Caki2 (cell line): ENCODE results near the gene HNRNPM. TPM values are rescaled to one million over a fixed set of nuclear protein-coding genes. Genes with fewer than 3 reads are reported as not detected.
"Not testable (repeated sequence)": the region's sequence is repeated elsewhere in the genome, so short reads cannot be mapped to it uniquely, and the experiment has no call there.

ENCODE experiments used
- DNase-seq: peaks from one replicate; pipeline ENCODE4 v3.0.0-alpha.2; 2015; ENCODE audit warnings: low read depth
- in situ Hi-C: cut with HindIII; loops from 2 replicates; pipeline ENCODE4 v1.10.0; 2016; ENCODE audit warnings: low sequenced_read_pairs, low pct_unique_long_range_greater_than_20kb, mixed read lengths
- total RNA-seq: library from RNA; depleted of rRNA; stranded (reverse); fragments of >200 nt; shearing (Covaris generic); gene quantifications from 2 replicates; pipeline ENCODE4 v1.2.3, GENCODE V29; 2014; ENCODE audit warnings: low replicate concordance

HNRNPM gene
- total RNA-seq, 1 experiment from 2014 or later, result 55.7 TPM

DNA sequence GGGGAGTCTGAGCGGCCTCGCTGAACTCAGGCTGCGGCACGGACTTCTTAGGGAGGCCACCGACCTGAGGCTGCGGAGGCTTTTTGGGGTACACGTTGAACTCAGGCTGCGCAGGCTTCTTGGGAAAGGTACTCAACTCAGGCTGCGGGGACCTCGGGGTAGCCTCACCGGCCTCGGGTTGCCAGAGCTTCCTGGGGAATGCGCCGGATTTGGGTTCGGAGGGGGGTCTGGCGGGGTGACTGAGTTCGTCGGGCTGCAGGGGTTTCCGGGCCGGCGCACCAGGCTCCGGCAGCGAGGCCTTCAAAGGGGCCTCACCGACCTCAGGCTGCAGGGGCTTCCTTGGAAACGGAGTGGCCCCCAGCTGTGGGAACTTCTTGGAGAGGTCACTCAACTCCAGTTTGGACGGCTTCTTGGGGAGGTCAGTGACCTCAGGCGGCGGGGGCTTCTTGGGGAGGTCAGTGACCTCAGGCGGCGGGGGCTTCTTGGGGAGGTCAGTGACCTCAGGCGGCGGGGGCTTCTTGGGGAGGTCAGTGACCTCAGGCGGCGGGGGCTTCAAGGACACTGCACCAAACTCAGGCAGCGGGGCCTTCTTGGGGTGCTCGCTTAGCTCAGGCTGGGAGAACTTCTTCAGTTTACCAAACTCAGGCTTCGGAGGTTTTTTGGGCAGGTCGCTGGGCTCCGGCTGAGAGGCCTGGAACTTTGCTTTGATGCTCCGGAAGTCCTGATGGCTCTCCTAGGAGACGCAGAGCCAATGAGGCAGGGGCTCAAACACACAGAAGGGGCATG lies 54.5 kb downstream of the HNRNPM start:
- DNase-seq, result no peak
- in situ Hi-C loops, result no loop called here

DNA sequence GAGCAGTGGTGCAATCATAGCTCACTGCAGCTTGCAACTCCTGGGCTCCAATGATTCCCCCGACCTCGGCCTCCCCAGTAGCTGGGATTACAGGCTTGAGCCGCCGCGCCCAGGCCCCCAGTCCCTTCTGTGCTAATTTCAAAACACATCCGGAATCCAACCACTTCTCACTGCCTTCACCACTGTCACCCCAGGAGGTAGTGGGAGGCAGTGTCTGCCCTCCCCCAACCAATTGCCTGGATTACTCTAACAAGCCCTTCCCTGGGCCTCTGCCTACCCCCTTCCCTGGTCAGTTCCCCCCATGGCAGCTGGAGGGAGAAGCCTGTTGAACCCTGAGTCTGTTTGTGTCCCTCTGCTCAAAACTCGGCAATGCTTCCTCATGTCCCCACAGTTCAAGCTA lies 55.4 kb downstream of the HNRNPM start:
- no peak for DNase-seq
- in situ Hi-C loops, result no loop called here

DNA sequence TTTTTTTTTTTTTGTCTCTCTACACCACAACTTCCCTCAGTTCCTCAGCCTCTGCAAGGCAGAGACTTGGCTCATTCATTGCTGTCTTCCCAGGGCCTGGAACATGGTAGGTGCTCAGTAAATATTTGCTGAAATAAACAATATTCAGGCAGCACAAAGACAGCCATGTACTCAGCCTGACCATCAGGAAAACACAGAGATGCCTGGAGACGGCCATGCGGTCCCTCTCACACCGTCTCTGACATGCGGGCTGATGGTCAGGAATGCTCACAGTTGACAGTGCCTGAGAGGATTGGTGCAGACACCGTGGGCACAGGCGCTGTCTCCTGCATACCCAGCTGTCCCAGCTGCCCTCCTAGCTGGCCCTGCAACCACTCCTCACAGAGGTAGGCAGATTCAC lies 56.7 kb downstream of the HNRNPM start:
- no peak for DNase-seq
- in situ Hi-C loops, result no loop called here

DNA sequence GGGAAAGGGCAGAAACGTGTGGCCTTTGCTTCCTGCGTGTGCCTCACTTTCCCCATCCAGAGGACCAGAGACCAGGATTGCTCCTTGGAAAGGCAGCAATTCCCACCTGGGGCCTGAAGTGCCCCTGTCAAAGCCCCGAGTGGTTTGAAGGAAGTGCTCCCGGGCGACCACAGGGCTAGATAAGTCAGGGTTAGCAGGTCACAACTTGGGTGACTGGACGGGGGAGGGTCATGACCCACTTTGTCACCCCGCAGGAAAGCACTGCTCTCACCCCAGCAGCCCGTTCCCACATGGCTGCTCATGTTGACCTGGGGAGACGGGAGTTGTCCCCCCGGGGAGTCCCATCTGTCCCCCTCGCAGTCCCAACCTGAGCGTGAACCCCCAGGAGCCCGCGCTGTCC lies 57.2 kb downstream of the HNRNPM start:
- in situ Hi-C loops, result no loop called here

DNA sequence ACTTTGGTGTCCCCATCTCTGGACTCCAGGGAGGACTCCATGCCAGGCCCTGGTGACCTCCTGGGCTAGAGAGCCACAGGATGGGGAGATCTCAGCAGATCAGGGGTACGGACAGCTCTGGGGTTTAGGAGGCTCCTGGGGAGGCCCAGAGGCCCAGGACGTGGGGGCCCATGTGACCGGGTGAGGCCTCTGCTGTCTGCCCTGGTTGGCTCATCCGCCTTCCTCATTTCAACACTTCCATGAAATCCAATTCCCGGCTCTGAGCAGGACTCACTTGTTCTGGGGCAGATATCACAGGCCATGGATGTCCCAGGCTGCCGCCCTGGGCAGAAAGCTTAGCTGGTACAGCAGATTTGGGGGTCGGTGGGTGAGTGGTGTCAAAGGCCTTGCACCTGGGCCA lies 58.7 kb downstream of the HNRNPM start:
- in situ Hi-C loops, result no loop called here

More for the DNA sequence above, 57.2 kb downstream of the HNRNPM start:
- no peak for DNase-seq

DNA sequence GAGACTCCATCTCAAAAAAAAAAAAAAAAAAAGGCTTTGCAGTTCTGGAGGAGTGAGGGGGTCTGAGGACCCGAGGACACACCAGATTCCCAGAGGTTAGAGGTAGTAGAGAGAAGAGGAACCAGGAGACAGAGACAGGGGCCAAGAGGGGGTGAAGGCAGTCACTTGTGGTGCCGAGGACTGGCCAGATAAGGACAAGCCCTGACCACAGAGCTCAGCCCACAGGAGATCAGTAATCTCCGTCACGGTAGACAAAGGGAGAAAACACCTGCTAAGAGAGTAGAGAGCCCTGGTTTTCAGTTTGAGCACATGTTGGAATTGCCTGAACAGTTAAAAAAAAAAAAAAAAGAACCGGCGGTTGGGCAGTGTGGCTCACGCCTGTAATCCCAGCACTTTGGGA lies 59.4 kb downstream of the HNRNPM start:
- no peak for DNase-seq
- in situ Hi-C loops, result no loop called here

More for the DNA sequence above, 58.7 kb downstream of the HNRNPM start:
- no peak for DNase-seq

DNA sequence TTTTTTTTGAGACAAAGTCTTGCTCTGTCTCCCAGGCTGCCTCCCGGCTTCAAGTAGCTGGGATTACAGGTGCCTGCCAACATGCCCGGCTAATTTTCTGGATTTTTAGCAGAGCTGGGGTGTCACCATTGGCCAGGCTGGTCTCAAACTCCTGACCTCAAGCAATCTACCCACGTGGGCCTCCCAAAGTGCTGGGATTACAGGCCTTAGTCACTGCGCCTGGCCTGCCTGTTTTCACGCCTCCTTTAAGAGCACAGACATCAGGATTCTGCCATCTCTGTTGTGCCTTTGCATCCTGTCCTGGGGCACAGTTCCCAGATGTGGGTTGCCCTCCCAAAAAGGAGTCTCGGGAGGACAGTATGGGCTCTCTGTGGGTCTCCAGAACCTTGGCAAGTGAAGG lies 60.1 kb downstream of the HNRNPM start:
- in situ Hi-C loops, result no loop called here
- no peak for DNase-seq

DNA sequence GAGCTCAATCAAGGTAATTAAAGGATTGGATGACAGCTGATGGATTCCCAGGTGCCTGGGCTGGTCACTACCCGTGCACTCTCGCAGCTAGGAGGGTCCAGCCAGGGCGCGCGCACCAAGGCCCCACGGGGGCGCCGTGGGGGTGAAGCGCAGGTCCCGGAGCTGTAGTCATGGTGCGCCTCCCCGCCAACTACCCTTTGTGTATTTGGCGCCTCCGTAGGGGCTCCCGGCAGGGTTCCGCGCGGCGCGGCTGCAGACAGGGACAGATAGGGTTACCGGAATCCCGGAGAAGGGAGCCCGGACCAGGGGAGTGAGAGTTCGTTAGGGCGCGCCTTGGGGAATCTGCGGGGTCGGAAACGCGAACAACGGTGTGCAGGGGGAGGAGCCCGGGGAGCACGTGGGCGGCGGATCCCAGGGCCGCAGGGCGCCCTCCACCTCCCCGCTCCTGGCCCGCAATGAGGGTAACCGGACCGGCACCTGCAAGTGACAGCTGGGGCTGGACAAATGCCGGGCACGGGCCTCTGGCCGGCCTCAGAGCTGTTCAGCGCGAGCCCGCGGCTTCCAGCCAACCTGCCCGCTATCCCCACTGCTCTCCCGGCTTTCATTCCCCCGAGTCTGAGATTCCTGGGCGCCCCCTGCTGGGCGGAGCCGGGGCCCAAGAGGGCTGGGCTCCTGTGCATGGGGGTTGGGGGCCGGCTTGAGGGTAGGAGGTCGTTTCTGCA lies 61.1 kb downstream of the HNRNPM start:
- peak; percentile 49 for DNase-seq
- in situ Hi-C loops, result no loop called here

DNA sequence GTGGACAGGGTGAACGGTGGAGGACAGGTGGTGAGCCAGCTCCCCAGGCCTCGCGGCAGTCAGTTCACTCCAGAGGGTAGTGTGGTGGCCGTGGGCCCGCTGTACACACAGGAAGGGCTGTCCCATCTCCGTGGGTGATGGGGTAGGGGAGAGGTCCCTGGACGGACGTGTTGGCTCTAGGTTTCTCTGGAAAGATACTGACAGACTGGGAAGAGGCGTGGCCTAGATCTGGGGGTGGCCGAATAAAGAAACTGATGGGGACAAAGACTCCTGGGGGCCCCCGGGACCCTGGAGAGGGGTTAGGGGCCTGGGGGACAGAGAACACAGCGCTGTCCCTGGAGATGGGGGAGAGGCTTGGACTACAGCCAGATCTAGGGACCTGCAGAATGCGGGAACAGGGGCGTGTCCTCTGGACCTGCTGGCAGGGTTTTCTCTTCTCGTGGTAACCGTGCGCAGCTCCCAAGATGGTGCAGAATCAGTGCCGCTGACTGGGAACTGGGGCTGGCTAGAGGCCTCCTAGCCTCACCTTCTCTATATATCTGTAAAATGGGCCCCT lies 61.7 kb downstream of the HNRNPM start:
- in situ Hi-C loops, result no loop called here

DNA sequence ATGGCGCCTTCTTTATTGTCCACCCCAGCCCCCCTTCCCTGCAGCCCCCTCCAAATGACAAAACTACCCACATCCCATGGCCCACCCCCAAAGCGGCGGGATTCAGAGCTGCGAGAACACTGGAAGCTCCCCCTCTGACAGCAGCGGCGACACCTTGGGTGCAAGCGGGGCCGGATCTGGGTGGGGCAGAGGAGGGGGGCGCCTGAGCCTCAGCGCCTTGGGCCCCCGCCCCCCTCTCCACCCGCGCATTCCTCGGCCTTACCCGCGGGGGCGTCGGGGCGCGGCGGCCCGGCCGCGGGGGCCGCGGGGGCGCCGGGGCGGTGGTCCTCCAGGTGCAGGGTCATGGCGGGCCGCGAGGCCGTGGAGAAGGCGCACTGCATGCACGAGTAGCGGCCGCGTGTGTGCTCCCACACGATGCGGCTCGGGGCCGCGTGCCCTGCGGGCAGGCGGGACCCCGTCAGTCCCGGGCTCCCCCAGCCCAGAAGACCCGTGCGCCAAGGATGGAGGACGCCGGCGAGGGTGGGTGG lies 65.9 kb downstream of the HNRNPM start:
- no peak for DNase-seq
- in situ Hi-C loops, result no loop called here

More for the DNA sequence above, 61.7 kb downstream of the HNRNPM start:
- DNase-seq, result no peak

DNA sequence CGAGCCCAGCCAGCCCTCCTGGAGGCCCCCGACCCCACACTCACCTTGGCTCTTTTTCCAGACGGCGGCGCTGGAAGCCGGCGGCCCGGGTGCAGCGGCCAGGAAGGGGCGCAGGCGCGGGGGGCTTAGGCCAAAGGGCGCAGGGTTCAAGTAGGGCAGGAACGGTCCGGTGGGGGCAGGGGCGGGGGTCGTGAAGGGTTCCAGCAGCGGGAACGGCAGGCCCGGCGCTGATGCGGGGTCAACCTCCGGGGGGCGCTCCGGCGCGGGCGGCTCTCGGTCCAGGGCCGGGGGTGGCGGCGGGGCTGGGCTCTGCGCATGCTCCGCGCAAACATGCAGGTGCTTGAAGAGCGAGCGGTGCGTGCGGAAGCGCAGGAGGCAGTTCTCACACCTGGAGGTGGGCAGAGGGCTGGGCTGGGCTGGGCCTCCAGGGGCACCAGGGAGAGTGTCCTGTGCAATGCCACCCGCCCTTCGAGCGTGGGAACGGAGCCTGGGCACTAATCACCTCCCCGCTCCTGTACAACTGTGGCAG lies 66.9 kb downstream of the HNRNPM start:
- in situ Hi-C loops, result no loop called here
- DNase-seq, result no peak

DNA sequence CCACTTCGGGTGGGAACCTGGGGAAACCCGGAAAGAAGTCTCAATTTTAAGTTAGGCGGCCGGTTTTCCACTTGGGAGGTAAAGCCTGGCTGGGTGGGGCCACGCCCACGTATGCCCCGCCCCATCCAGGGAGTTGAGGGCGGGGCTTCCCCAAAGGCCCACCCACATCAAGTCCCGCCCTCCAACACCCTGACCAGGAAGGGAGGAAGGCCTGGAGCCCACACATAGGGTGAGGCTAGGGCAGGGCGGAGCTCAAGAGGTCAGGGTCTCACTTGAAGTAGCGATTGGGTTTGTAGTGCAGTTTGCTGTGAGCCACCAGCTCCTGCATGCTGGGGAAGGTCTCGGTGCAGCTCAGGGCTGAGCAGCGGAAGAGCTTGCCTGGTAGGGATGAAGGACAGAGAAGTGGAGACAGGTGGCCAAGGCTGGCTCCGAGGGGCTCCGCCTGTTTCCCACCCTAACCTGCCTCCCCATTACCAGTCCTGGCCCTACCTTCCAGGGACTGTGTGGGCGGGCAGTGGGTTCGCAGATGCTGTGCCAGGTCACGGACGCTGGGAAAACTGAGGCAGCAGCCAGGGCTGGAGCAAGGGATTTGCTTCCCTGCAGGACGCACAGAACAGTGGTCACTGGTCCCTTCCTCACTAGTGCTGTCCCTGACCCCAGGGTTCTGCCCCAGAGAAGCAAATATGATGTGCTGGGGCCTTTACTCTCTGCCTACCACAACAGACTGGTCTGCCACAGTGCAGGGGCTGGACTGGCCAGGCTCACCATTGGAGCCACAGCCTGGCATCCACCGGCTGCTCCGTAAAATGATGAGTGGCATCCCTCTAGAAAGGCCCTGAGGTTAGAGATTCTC lies 67.6 kb downstream of the HNRNPM start:
- peak; percentile 61 for DNase-seq
- in situ Hi-C loops, result no loop called here

DNA sequence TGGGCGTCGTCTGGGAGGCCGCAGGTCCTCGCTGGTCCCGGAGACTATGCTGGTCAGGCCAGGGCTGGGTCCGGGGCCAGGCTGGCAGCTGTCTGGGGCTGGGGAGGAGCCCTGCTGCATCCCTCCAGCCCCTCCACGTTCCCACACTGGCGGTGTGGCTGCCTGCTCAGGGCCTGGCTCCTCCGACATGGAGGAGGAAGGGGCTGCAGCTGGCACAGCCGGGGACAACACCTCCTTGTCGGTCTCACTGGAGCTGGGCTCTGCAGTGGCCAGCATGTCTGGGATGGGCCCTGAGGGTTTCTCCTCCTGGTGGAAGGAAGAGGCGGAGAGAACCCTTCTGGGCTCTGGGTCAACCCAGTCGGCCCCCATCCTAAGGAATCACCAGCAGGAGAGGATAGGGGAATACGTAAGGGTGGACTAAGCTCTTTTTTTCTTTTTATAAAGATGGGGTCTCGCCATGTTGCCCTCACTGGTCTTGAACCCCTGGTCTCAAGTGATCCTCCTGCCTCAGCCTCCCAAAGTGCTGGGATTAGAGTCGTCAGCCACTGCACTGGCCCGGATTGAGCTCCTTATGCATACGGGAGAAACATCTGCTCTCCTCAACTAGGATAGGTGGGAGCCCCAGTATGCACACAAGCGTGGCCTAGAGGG lies 68.4 kb downstream of the HNRNPM start:
- in situ Hi-C loops, result no loop called here
- no peak for DNase-seq

DNA sequence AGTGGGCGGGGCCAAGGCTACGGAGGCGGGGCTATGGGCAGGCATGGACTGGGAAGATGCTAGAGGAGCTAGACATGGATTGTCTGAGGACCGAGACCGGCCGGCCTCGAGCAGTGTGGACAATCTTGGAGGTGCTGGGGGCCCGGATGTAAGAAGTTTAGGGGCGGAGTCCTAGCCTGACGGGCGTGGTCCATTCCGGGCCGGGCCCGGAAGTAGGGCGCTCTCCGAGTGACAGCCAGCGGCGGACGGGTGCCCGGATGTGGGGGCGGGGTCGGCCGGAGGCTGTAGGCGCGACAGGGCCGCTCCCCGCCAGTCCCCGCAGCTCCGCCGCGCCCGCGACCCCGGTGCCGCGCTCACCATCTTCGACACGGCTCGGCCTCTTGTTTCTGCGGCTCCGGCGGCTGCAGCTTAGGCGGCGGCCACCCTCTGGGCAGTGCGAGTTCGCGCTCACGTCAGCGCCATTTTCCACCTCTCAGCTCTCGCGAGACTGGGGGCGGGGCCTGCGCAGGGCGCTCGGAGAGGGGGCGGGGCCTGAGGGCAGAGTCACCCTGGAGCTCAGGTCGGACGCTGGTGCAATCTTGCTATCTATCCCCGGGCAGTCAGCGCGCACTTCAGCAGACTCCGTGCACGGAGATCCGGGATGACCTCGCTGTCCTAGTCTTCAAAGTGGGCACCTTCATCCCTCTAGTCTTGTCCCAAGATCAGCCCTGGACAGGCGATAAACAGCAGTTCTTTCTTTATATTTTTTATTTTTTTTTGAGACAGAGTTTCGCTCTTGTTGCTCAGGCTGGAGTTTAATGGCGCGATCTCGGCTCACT lies 69.1 kb downstream of the HNRNPM start, which contains the start of gene ZNF414:
TSS of gene ZNF414 (minus strand) at position 481 of the 818 bp plus-strand sequence. CDS start at position 360, 121 bp downstream.
- in situ Hi-C loops, result no loop called here
- DNase-seq, result peak; percentile 91

DNA sequence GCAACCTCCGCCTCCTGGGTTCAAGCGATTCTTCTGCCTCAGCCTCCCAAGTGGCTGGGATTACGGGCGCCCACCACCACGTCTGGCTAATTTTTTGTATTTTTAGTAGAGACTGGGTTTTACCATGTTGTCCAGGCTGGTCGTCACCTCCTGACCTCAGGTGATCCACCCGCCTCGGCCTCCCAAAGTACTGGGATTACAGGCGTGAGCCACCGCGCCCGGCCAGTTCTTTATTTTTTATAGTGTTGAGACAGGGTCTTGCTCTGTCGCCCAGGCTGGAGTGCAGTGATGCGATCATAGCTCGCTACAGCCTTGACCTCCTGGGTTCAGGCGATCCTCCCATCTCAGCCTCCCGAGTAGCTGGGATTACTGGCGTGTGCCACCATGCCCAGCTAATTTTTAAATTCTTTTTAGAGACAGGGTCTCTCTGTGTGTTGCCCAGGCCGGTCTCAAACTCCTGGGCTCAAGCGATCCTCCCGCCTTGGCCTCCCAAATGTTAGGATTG lies 69.8 kb downstream of the HNRNPM start:
- DNase-seq, in situ Hi-C loops: not testable (repeated sequence)

DNA sequence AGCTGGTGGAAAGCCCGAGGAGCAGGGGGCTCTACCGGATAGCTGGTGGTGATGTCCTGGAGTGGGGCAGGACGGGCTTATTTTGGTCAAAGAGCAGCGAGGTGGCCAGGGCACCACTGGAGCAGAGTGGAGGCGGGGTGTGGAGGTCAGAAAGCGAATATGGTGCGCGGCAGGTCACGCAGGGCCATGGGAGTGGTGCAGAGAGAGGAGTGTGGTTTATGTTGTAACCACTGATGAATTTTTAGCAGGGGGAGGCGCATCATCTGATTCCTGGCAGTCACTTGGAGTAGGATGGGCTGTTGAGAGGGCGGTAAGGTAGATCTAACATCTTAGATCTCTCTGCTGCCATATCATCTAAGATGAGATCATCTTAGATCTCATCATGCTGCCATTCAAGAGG lies 70.5 kb downstream of the HNRNPM start:
- DNase-seq, result no peak
- in situ Hi-C loops, result no loop called here
